Activated naive CD4-positive, alpha-beta T cell treated with anti-CD3 and anti-CD28 coated beads, Interleukin-2, amount 50 U/mL, for 24 hours (primary cell): ENCODE measurements around the gene SMARCA2.

Experiments used
- H3K27ac Mint-ChIP-seq: one replicate; pipeline ENCODE4 v1.8.0; 2021; ENCODE audit warnings: mild to moderate bottlenecking, mixed read lengths
- H3K27me3 Mint-ChIP-seq: one replicate; pipeline ENCODE4 v1.8.0; 2021; ENCODE audit warnings: mixed read lengths
- H3K36me3 Mint-ChIP-seq: one replicate; pipeline ENCODE4 v1.8.0; 2021; ENCODE audit warnings: mixed read lengths
- H3K4me1 Mint-ChIP-seq: one replicate; pipeline ENCODE4 v1.8.0; 2021; ENCODE audit warnings: mixed read lengths
- H3K4me3 Mint-ChIP-seq: one replicate; pipeline ENCODE4 v1.8.0; 2021; ENCODE audit warnings: mild to moderate bottlenecking, mixed read lengths
- H3K9me3 Mint-ChIP-seq: one replicate; pipeline ENCODE4 v1.8.0; 2021; ENCODE audit warnings: mixed read lengths

SMARCA2 gene

GRCh38 chr9:1998111-1998510, 17.0 kb upstream of the SMARCA2 start:
- no peak overlapping the region for H3K27ac Mint-ChIP-seq
- no peak overlapping the region for H3K4me3 Mint-ChIP-seq
- no peaks in the 10 kb centered on the region for H3K4me1 Mint-ChIP-seq
- no peaks in the 10 kb centered on the region for H3K27me3 Mint-ChIP-seq
- H3K9me3 Mint-ChIP-seq, result no peaks in the 10 kb centered on the region
- no peaks in the 10 kb centered on the region for H3K36me3 Mint-ChIP-seq

GRCh38 chr9:2000314-2000713, 14.8 kb upstream of the SMARCA2 start:
- no peaks in the 10 kb centered on the region for H3K36me3 Mint-ChIP-seq
- no peaks in the 10 kb centered on the region for H3K9me3 Mint-ChIP-seq
- H3K27me3 Mint-ChIP-seq, result no peaks in the 10 kb centered on the region

GRCh38 chr9:2008372-2008771, 6.8 kb upstream of the SMARCA2 start:
- peaks cover 1% of the 10 kb centered on the region for H3K27me3 Mint-ChIP-seq
- no peak overlapping the region for H3K27ac Mint-ChIP-seq
- peaks cover 1% of the 10 kb centered on the region for H3K36me3 Mint-ChIP-seq

More at GRCh38 chr9:2000314-2000713, 14.8 kb upstream of the SMARCA2 start:
- Mint-ChIP-seq H3K4me3 (no peak overlapping the region), H3K27ac (no peak overlapping the region), H3K4me1 (peaks cover 11% of the 10 kb centered on the region)

DNA sequence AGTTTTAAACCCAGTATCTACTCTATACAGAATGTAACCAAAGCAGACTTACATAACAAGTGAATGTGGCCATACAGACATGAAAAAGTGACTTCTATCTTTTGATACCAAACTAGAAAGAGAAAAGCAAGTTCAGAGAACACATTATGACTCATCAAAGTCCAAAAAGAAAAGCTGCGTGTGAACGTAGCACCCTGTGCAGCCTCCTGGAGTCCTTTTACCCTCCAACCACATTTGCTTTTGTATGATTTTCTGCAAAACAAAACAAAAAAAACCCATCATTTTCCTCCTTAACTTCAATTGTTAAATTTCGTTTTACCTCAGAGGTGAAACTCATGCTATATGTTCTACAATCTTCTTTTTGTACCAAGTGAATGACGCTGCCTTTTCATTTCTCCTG, 2.8 kb upstream of the SMARCA2 start:
- Mint-ChIP-seq H3K4me3 (peak overlapping the region; percentile 51), H3K4me1 (peaks cover 34% of the 10 kb centered on the region), H3K36me3 (peaks cover 1% of the 10 kb centered on the region), H3K9me3 (no peaks in the 10 kb centered on the region), H3K27ac (peak overlapping the region; percentile 74), H3K27me3 (peaks cover 1% of the 10 kb centered on the region)

More at GRCh38 chr9:2008372-2008771, 6.8 kb upstream of the SMARCA2 start:
- H3K4me3 Mint-ChIP-seq, result no peak overlapping the region
- H3K9me3 Mint-ChIP-seq, result no peaks in the 10 kb centered on the region
- peaks cover 35% of the 10 kb centered on the region for H3K4me1 Mint-ChIP-seq

DNA sequence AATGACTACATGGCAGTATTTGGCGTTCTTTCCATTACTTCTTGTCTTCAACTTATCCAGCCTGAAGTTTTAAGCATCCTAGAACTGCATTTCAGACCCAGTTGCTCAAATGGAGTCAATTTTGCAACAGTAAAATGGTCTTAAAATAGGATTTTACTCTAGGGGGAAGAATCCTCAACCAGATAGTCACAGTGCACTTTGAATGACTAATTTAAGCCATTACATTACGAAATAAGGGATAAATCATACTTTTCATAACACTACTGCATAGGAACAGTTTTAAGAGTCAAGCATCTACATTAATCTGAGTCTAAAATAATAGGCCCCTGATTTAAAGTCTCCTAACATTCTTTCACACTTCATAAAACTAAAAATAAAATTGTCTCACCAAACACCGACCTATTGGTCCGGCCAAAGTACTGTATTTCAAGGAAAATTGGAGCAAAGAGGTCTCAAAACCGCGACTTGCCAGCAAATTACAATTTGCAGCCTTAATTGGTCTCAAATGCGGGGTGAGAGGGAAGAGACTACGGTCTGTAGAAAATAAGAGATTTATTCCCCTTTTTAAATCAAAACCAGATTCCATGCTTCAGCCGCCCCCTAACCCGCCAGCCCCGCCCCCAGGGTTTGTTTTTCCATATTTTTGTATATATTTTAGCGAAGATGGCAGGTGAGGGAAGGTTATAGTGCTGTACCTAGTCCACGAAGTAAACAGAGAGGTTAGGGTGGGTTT, 1.2 kb upstream of the SMARCA2 start:
- H3K9me3 Mint-ChIP-seq, result no peaks in the 10 kb centered on the region
- peak overlapping the region; percentile 98 for H3K4me3 Mint-ChIP-seq
- no peak overlapping the region for H3K27ac Mint-ChIP-seq
- H3K36me3 Mint-ChIP-seq, result peaks cover 1% of the 10 kb centered on the region
- peaks cover 1% of the 10 kb centered on the region for H3K27me3 Mint-ChIP-seq
- peaks cover 44% of the 10 kb centered on the region for H3K4me1 Mint-ChIP-seq

DNA sequence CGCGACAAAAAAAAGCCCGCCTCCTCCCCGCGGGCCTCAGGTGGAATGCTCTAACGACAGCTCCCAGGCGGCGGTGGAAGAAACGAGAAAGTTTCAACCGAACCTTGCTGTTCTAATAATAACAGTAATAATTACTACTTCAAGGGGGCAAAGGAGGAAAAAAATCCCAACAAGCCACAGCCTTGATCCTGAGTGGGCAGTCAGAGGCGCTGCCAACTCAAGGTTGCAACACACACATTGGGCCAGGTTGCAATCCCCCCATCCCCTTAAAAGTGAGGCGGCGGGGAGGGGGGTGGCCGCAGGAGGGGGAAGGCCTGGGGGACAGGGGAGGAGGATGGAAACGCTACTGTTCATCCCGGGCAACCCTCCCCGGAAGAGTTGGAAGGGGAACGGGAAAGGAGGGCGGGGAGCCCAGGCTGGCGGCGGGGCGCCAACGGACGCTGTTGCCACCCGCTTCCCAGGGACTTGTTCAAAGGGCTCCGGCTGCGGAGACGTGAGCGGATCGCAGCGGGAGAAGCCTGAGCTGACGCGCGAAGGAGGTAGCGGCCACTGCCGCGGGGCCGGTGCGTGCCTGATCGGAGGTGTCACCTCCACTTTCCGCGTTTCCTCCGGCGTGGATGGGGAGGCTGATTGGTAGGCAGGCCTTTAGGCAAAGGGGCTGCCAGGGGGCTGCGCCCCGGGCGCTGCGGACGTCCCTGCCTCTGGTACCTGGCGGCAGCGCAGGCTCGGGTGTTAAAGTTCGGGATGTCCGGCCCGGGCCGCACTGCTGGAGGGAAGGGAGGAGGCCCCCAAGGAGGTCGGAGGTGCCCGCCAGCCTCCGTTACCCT, 647 bp downstream of the SMARCA2 start:
- Mint-ChIP-seq H3K9me3 (no peaks in the 10 kb centered on the region), H3K4me3 (peak overlapping the region; percentile 98), H3K27me3 (no peaks in the 10 kb centered on the region)

GRCh38 chr9:2016408-2017330, 1.5 kb downstream of the SMARCA2 start:
- Mint-ChIP-seq H3K36me3 (no peaks in the 10 kb centered on the region), H3K27me3 (no peaks in the 10 kb centered on the region), H3K27ac (peak overlapping the region; percentile 96), H3K4me1 (peaks cover 65% of the 10 kb centered on the region), H3K9me3 (no peaks in the 10 kb centered on the region), H3K4me3 (peak overlapping the region; percentile 98)

More for the DNA sequence above, 647 bp downstream of the SMARCA2 start:
- Mint-ChIP-seq H3K36me3 (no peaks in the 10 kb centered on the region), H3K4me1 (peaks cover 62% of the 10 kb centered on the region), H3K27ac (peak overlapping the region; percentile 99)

DNA sequence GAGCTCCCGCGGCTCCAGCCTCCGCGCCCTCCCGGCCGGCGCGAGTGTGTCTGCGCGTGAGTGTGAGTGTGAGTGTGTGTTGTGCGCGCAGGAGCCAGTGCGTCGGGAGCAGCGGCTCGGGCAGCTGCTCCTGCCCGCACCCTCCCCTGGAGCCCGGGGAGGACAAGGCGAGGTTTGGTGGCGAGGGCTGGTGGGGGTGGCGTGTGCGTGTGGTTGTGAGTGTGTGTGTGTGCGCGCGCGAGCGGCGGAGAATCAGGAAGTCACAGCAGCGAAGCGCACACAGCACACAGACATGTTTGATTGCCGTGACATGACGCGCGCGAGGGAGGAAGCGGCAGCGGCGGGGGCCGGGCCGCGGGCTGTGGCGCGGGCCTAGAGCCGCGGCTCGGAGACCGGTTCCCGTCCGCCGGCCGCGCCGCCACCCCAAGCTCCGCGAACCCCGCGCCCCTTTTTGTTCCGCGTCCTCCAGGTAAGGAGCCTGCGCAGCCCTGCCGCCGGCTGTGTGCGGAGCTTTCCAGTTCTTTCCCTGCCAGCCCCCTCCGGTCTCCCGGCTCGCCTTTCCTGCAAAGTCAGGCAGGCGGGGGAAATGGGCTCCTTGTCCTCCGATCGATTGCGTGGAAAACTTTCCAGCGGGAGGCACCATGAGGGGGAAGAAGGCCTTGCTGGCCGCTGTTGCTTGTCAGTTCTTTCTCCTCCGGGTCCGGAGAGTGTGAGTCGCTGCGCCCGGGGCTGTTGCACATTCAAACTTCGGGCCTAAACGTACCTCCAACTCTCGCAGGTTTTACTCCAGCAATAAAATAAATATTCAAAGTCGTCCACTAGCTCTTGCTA, 2.4 kb downstream of the SMARCA2 start:
- Mint-ChIP-seq H3K4me1 (peaks cover 65% of the 10 kb centered on the region), H3K36me3 (no peaks in the 10 kb centered on the region), H3K27me3 (no peaks in the 10 kb centered on the region), H3K4me3 (peak overlapping the region; percentile 98), H3K9me3 (no peaks in the 10 kb centered on the region), H3K27ac (peak overlapping the region; percentile 97)

DNA sequence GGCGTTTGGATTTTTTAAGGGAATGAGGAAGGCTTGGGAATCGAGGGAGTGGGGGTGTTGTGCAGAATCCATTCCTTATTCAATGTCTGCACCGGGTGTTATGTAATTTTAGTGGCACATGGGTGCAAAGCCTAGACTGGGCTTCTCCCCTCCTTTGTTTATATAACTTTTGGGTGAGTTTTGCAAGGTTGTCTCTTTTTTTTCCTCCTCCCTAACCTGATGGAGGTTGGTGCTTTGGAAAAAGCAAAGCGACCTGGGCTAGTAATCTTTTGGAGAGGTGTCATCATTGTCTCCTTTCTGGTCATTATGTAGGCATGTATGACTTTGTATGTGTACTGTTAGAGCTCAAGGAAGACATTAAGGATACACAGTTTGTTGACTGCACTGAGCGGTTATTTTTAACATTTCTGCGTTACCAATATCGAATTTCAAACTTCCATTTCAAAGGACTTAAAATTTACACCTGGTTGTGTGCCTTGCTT, 3.1 kb downstream of the SMARCA2 start:
- peak overlapping the region; percentile 97 for H3K27ac Mint-ChIP-seq
- no peaks in the 10 kb centered on the region for H3K27me3 Mint-ChIP-seq
- H3K36me3 Mint-ChIP-seq, result no peaks in the 10 kb centered on the region
- peak overlapping the region; percentile 98 for H3K4me3 Mint-ChIP-seq
- peaks cover 65% of the 10 kb centered on the region for H3K4me1 Mint-ChIP-seq
- no peaks in the 10 kb centered on the region for H3K9me3 Mint-ChIP-seq

- H3K4me1 Mint-ChIP-seq, result peaks cover 65% of the 10 kb centered on the region
- H3K9me3 Mint-ChIP-seq, result no peaks in the 10 kb centered on the region
- H3K27ac Mint-ChIP-seq, result peak overlapping the region; percentile 97
- peak overlapping the region; percentile 98 for H3K4me3 Mint-ChIP-seq
- no peaks in the 10 kb centered on the region for H3K27me3 Mint-ChIP-seq
- no peaks in the 10 kb centered on the region for H3K36me3 Mint-ChIP-seq
These were observed 3.8 kb downstream of the SMARCA2 start for GRCh38 chr9:2018764-2019558.

DNA sequence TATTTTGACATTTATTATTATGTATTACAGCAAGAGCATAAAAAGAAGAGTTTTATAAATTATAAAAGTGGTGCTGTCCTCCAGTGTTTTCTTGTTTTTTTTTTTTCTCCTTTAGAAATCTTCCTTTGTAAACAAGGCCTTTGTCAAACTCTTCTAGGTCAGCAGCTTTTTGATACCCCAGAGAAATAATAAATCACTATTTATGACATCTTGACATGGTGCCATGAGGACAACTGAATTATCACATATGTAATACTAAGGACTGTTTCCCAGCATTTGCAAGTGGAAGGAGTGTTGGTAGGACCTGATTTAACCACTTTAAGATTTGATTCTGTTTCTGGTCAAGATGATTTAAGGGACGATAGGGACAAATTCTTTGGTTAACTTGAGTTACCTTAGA, 4.6 kb downstream of the SMARCA2 start:
- Mint-ChIP-seq H3K27ac (peak overlapping the region; percentile 49), H3K4me3 (peak overlapping the region; percentile 98), H3K36me3 (peaks cover 2% of the 10 kb centered on the region), H3K27me3 (no peaks in the 10 kb centered on the region), H3K9me3 (no peaks in the 10 kb centered on the region), H3K4me1 (peaks cover 69% of the 10 kb centered on the region)

DNA sequence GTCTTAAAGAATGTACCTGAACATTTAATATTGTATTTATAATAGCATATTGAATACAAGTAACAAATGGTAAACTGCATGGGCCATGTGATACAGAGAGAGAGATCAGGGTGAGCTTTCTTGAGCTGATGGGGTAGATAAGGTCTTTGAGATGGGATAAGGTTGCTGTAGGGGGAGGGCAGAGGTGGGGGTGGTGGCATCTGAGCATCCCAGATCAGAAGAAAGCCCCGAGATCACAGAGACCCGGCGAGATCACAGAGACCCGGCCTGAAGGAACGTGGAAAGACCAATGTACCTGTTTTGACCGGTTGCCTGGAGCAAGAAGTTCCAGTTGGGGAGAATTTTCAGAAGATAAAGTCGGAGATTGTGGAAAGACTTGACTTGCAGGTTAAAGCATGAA, 6.6 kb downstream of the SMARCA2 start:
- Mint-ChIP-seq H3K27ac (peak overlapping the region; percentile 83), H3K4me3 (peak overlapping the region; percentile 51), H3K27me3 (no peaks in the 10 kb centered on the region), H3K4me1 (peaks cover 87% of the 10 kb centered on the region), H3K36me3 (peaks cover 2% of the 10 kb centered on the region), H3K9me3 (no peaks in the 10 kb centered on the region)

DNA sequence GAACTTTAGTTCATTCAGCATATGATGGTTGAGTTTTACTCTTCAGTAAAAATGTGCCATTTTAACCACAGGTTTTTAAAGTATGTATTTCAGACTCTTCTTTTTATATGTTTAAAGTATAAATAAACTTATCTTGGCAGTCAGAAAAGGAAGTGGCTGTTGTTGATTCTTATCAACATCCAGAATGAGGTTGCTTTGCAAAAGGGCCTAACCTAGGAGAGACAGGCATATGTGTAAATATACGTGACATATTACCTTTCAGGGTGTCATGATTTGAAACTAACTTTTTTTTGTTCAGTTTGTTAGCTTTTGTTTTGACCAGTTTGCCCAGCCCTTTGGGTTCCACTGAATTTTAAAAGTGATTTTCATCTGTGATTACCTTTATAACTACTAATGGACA, 7.4 kb downstream of the SMARCA2 start:
- H3K4me1 Mint-ChIP-seq, result peaks cover 94% of the 10 kb centered on the region
- peaks cover 2% of the 10 kb centered on the region for H3K36me3 Mint-ChIP-seq
- H3K27me3 Mint-ChIP-seq, result no peaks in the 10 kb centered on the region
- peak overlapping the region; percentile 71 for H3K4me3 Mint-ChIP-seq
- H3K9me3 Mint-ChIP-seq, result no peaks in the 10 kb centered on the region
- peak overlapping the region; percentile 83 for H3K27ac Mint-ChIP-seq

GRCh38 chr9:2023042-2023441, 7.9 kb downstream of the SMARCA2 start:
- Mint-ChIP-seq H3K9me3 (no peaks in the 10 kb centered on the region), H3K27me3 (no peaks in the 10 kb centered on the region), H3K4me1 (peaks cover 97% of the 10 kb centered on the region), H3K27ac (peak overlapping the region; percentile 88), H3K36me3 (peaks cover 2% of the 10 kb centered on the region), H3K4me3 (peak overlapping the region; percentile 71)
